Measurements from ENCODE around the gene ETV5. TPM values are rescaled to one million over a fixed set of nuclear protein-coding genes. Genes with fewer than 3 reads are reported as not detected.

The ETV5 gene
- total RNA-seq, 1 donor from 2014 or later: 16.3 TPM

GRCh38 chr3:186151077-186151971 lies 42.4 kb upstream of the ETV5 start:
- DNase-seq (ENCODE audit: low spot score): no peak
- no peaks in the 10 kb centered on the region for H3K36me3 ChIP-seq
- Mint-ChIP-seq H3K36me3 (no peaks in the 10 kb centered on the region), H3K4me3 (no peak overlapping the region), H3K9me3 (no peaks in the 10 kb centered on the region), H3K27me3 (ENCODE audit: insufficient read depth, low read depth) (peaks cover 3% of the 10 kb centered on the region), H3K4me1 (peaks cover 6% of the 10 kb centered on the region), H3K27ac (no peak overlapping the region)
- H3K4me1 ChIP-seq: no peaks in the 10 kb centered on the region
- H3K4me2 ChIP-seq: no peak overlapping the region
- no peak overlapping the region for H3K27ac ChIP-seq
- no peak for TF ChIP-seq CTCF (IDR thresholded peaks at IDR 0.05)
- no peak for TF ChIP-seq EZH2phosphoT487 (IDR thresholded peaks at IDR 0.05)
- no peak for TF ChIP-seq EZH2 (IDR thresholded peaks at IDR 0.05)
- H3K79me2 ChIP-seq (ENCODE audit: low read depth): no peaks in the 10 kb centered on the region
- no peak overlapping the region for H3K4me3 ChIP-seq
- no peak overlapping the region for H3K9ac ChIP-seq
- H4K20me1 ChIP-seq (ENCODE audit: low read depth): no peaks in the 10 kb centered on the region
- H3K9me3 ChIP-seq (ENCODE audit: low read depth): no peaks in the 10 kb centered on the region
- no peak overlapping the region for H2AFZ ChIP-seq (replicated peaks)
- peaks cover 15% of the 10 kb centered on the region for H3K27me3 ChIP-seq
- H3F3A ChIP-seq (ENCODE audit: low read depth): no peaks in the 10 kb centered on the region

- Mint-ChIP-seq H3K4me1 (peaks cover 6% of the 10 kb centered on the region), H3K27me3 (ENCODE audit: insufficient read depth, low read depth) (peaks cover 3% of the 10 kb centered on the region), H3K27ac (no peak overlapping the region), H3K9me3 (no peaks in the 10 kb centered on the region), H3K36me3 (no peaks in the 10 kb centered on the region), H3K4me3 (no peak overlapping the region)
- H3F3A ChIP-seq (ENCODE audit: low read depth): no peaks in the 10 kb centered on the region
- H3K36me3 ChIP-seq: no peaks in the 10 kb centered on the region
- H3K4me1 ChIP-seq: no peaks in the 10 kb centered on the region
- no peak overlapping the region for H3K4me2 ChIP-seq
- TF ChIP-seq CTCF (IDR thresholded peaks at IDR 0.05) (no peak), EZH2 (IDR thresholded peaks at IDR 0.05) (no peak), EZH2phosphoT487 (IDR thresholded peaks at IDR 0.05) (no peak)
- no peak overlapping the region for H2AFZ ChIP-seq (replicated peaks)
- H3K79me2 ChIP-seq (ENCODE audit: low read depth): no peaks in the 10 kb centered on the region
- no peaks in the 10 kb centered on the region for H3K9me3 ChIP-seq (ENCODE audit: low read depth)
- no peak for DNase-seq (ENCODE audit: low spot score)
- H3K27ac ChIP-seq: no peak overlapping the region
- no peak overlapping the region for H3K9ac ChIP-seq
- H3K27me3 ChIP-seq: peaks cover 19% of the 10 kb centered on the region
- no peak overlapping the region for H3K4me3 ChIP-seq
- H4K20me1 ChIP-seq (ENCODE audit: low read depth): no peaks in the 10 kb centered on the region
Measured at GRCh38 chr3:186150041-186150830, 41.3 kb upstream of the ETV5 start.

- no peak overlapping the region for H3K4me2 ChIP-seq
- H3K27ac Mint-ChIP-seq: no peak overlapping the region
Measured at GRCh38 chr3:186149319-186149960, 40.6 kb upstream of the ETV5 start.

More at GRCh38 chr3:186149319-186149960, 40.6 kb upstream of the ETV5 start:
- Histone ChIP-seq H3K9me3 (ENCODE audit: low read depth) (no peaks in the 10 kb centered on the region), H3K4me3 (no peak overlapping the region), H3K36me3 (no peaks in the 10 kb centered on the region), H4K20me1 (ENCODE audit: low read depth) (no peaks in the 10 kb centered on the region), H2AFZ (replicated peaks) (no peak overlapping the region), H3K79me2 (ENCODE audit: low read depth) (no peaks in the 10 kb centered on the region), H3K9ac (no peak overlapping the region), H3K27ac (no peak overlapping the region), H3K4me1 (no peaks in the 10 kb centered on the region), H3K27me3 (peaks cover 19% of the 10 kb centered on the region), H3F3A (ENCODE audit: low read depth) (no peaks in the 10 kb centered on the region)
- peaks cover 8% of the 10 kb centered on the region for H3K27me3 Mint-ChIP-seq (ENCODE audit: insufficient read depth, low read depth)
- no peak for DNase-seq (ENCODE audit: low spot score)
- TF ChIP-seq EZH2phosphoT487 (IDR thresholded peaks at IDR 0.05): no peak
- no peak for TF ChIP-seq EZH2 (IDR thresholded peaks at IDR 0.05)
- TF ChIP-seq CTCF (IDR thresholded peaks at IDR 0.05): no peak
- H3K9me3 Mint-ChIP-seq: no peaks in the 10 kb centered on the region
- peaks cover 6% of the 10 kb centered on the region for H3K4me1 Mint-ChIP-seq
- H3K4me3 Mint-ChIP-seq: no peak overlapping the region
- no peaks in the 10 kb centered on the region for H3K36me3 Mint-ChIP-seq

Measured in neural progenitor cell (in vitro differentiated cells).